WTC11 (cell line): Measurements from ENCODE around the gene FBXO9. TPM values are rescaled to one million over a fixed set of nuclear protein-coding genes. Genes with fewer than 3 reads are reported as not detected.

Experiments used
- ATAC-seq: fragments of 200-7000 bp; cut with Tn5 transposase; 2 replicates; pipeline ENCODE4 v1.10.0; 2021; ENCODE audit warnings: mild to moderate bottlenecking, moderate library complexity
- CTCF ChIA-PET: fragments of 300-600 bp; sonication (Branson Sonifier 250); formaldehyde crosslinking; loops from one replicate; lab custom pipeline; 2021; ENCODE audit warnings: antibody characterized with exemption; lab: Charles Lee
- POLR2A ChIA-PET: fragments of 350-600 bp; sonication (Branson Sonifier 250); formaldehyde crosslinking; loops from one replicate; lab custom pipeline; 2021; ENCODE audit warnings: antibody characterized with exemption; lab: Charles Lee
- DNase-seq: peaks from one replicate; pipeline ENCODE4 v3.0.0; 2021; ENCODE audit warnings: low spot score
- H3K27ac Mint-ChIP-seq: 2 replicates; pipeline ENCODE4 v1.8.0; 2021; ENCODE audit warnings: mixed read lengths
- H3K27me3 Mint-ChIP-seq: 2 replicates; pipeline ENCODE4 v1.8.0; 2021; ENCODE audit warnings: low read depth, mild to moderate bottlenecking, moderate library complexity, mixed read lengths
- H3K36me3 Mint-ChIP-seq: 2 replicates; pipeline ENCODE4 v1.8.0; 2021; ENCODE audit warnings: mixed read lengths
- H3K4me1 Mint-ChIP-seq: 2 replicates; pipeline ENCODE4 v1.8.0; 2022; ENCODE audit warnings: mixed read lengths
- H3K4me3 Mint-ChIP-seq: 2 replicates; pipeline ENCODE4 v1.8.0; 2021; ENCODE audit warnings: mild to moderate bottlenecking, moderate library complexity, mixed read lengths
- H3K9me3 Mint-ChIP-seq: 2 replicates; pipeline ENCODE4 v1.8.0; 2021; ENCODE audit warnings: mixed read lengths
- ATF6 ChIP-seq: sonication (generic); formaldehyde crosslinking; IDR thresholded peaks from 2 replicates; pipeline ENCODE4 v1.8.1; 2023; ENCODE audit warnings: mild to moderate bottlenecking, missing genetic modification reagents
- NFE2L1 ChIP-seq: sonication (generic); formaldehyde crosslinking; IDR thresholded peaks from 2 replicates; pipeline ENCODE4 v1.8.1; 2023; ENCODE audit warnings: missing genetic modification reagents
- NFYB ChIP-seq: sonication (generic); formaldehyde crosslinking; conservative IDR thresholded peaks from 2 replicates; pipeline ENCODE4 v1.8.0; 2022; ENCODE audit warnings: low read depth, missing genetic modification reagents
- OVOL2 ChIP-seq: fragments of 250-450 bp; sonication (Bioruptor Pico); IDR thresholded peaks from 2 replicates; pipeline ENCODE4 v1.9.0; 2021; ENCODE audit warnings: mild to moderate bottlenecking, borderline replicate concordance
- PRRX2 ChIP-seq: fragments of 250-450 bp; sonication (Bioruptor Pico); IDR thresholded peaks from 2 replicates; pipeline ENCODE4 v1.8.0; 2021; ENCODE audit warnings: mild to moderate bottlenecking
- ZNF281 ChIP-seq: sonication (generic); formaldehyde crosslinking; IDR thresholded peaks from 2 replicates; pipeline ENCODE4 v1.8.0; 2023; ENCODE audit warnings: mild to moderate bottlenecking, missing genetic modification reagents
- ZNF671 ChIP-seq: fragments of 250-450 bp; sonication (Bioruptor Pico); IDR thresholded peaks from 2 replicates; pipeline ENCODE4 v1.8.0; 2021; ENCODE audit warnings: mild to moderate bottlenecking
- total RNA-seq: library from RNA; stranded (reverse); gene quantifications from 3 replicates; pipeline ENCODE4 v1.2.3, GENCODE V29; 2021
- TF ChIP-seq, protein P1 (sequence below): sonication (generic); formaldehyde crosslinking; conservative IDR thresholded peaks from 2 replicates; pipeline ENCODE4 v1.8.1; 2023; ENCODE audit warnings: mild to moderate bottlenecking, low read depth, missing genetic modification reagents, moderate library complexity
- TF ChIP-seq, protein P2 (sequence below): fragments of 250-450 bp; sonication (Bioruptor Pico); IDR thresholded peaks from 2 replicates; pipeline ENCODE4 v1.9.0; 2021; ENCODE audit warnings: mild to moderate bottlenecking, borderline replicate concordance
- TF ChIP-seq, protein P3 (sequence below): fragments of 250-450 bp; sonication (Bioruptor Pico); IDR thresholded peaks from 2 replicates; pipeline ENCODE4 v2.1.2; 2022; ENCODE audit warnings: mild to moderate bottlenecking, moderate library complexity
- TF ChIP-seq, protein P4 (sequence below): fragments of 250-450 bp; sonication (Bioruptor Pico); IDR thresholded peaks from 2 replicates; pipeline ENCODE4 v1.9.0; 2021; ENCODE audit warnings: moderate library complexity, mild to moderate bottlenecking, inconsistent platforms, borderline replicate concordance
- TF ChIP-seq, protein P5 (sequence below): sonication (generic); formaldehyde crosslinking; IDR thresholded peaks from 2 replicates; pipeline ENCODE4 v1.8.1; 2022; ENCODE audit warnings: mild to moderate bottlenecking, moderate library complexity, missing genetic modification reagents

Gene FBXO9
- total RNA-seq, 1 experiment from 2014 or later: 54.4 TPM

DNA sequence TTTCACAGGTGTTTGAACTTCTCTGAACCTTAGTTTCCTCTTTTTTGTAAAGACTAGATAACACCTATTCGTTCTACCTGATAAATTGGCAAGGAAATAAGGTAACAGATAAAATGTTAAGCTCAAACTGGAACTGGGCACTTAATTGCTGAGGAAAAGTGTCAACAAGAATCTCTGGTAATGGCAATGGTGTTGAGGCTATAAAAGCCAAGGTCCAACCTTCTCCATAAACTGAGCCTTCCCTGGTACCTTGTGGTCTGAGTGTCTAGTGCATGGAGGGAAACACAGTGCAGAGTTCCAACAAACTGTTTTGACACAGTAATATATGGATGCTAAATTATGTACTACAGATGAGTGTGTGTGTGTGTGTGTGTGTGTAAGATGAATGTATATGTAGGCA, 36.7 kb upstream of the FBXO9 start:
- Mint-ChIP-seq H3K36me3 (peaks cover 26% of the 10 kb centered on the region), H3K27me3 (no peaks in the 10 kb centered on the region), H3K9me3 (no peaks in the 10 kb centered on the region), H3K4me3 (no peak overlapping the region), H3K4me1 (0 out of 2 replicates have a peak, but pooled peaks cover 2% of the 10 kb centered on the region), H3K27ac (no peak overlapping the region)
- no peak for DNase-seq
- POLR2A ChIA-PET: no interaction called here
- TF ChIP-seq NFE2L1 (CRISPR knock-in tag) (no peak), ZNF671 (CRISPR knock-in tag) (no peak), ZNF281 (no peak), PRRX2 (no peak), OVOL2 (CRISPR knock-in tag) (no peak), NFYB (CRISPR knock-in tag) (no peak), ATF6 (CRISPR knock-in tag) (no peak)
- TF ChIP-seq, protein P1, sequence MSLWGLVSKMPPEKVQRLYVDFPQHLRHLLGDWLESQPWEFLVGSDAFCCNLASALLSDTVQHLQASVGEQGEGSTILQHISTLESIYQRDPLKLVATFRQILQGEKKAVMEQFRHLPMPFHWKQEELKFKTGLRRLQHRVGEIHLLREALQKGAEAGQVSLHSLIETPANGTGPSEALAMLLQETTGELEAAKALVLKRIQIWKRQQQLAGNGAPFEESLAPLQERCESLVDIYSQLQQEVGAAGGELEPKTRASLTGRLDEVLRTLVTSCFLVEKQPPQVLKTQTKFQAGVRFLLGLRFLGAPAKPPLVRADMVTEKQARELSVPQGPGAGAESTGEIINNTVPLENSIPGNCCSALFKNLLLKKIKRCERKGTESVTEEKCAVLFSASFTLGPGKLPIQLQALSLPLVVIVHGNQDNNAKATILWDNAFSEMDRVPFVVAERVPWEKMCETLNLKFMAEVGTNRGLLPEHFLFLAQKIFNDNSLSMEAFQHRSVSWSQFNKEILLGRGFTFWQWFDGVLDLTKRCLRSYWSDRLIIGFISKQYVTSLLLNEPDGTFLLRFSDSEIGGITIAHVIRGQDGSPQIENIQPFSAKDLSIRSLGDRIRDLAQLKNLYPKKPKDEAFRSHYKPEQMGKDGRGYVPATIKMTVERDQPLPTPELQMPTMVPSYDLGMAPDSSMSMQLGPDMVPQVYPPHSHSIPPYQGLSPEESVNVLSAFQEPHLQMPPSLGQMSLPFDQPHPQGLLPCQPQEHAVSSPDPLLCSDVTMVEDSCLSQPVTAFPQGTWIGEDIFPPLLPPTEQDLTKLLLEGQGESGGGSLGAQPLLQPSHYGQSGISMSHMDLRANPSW (CRISPR knock-in tag): no peak
- TF ChIP-seq, protein P2, sequence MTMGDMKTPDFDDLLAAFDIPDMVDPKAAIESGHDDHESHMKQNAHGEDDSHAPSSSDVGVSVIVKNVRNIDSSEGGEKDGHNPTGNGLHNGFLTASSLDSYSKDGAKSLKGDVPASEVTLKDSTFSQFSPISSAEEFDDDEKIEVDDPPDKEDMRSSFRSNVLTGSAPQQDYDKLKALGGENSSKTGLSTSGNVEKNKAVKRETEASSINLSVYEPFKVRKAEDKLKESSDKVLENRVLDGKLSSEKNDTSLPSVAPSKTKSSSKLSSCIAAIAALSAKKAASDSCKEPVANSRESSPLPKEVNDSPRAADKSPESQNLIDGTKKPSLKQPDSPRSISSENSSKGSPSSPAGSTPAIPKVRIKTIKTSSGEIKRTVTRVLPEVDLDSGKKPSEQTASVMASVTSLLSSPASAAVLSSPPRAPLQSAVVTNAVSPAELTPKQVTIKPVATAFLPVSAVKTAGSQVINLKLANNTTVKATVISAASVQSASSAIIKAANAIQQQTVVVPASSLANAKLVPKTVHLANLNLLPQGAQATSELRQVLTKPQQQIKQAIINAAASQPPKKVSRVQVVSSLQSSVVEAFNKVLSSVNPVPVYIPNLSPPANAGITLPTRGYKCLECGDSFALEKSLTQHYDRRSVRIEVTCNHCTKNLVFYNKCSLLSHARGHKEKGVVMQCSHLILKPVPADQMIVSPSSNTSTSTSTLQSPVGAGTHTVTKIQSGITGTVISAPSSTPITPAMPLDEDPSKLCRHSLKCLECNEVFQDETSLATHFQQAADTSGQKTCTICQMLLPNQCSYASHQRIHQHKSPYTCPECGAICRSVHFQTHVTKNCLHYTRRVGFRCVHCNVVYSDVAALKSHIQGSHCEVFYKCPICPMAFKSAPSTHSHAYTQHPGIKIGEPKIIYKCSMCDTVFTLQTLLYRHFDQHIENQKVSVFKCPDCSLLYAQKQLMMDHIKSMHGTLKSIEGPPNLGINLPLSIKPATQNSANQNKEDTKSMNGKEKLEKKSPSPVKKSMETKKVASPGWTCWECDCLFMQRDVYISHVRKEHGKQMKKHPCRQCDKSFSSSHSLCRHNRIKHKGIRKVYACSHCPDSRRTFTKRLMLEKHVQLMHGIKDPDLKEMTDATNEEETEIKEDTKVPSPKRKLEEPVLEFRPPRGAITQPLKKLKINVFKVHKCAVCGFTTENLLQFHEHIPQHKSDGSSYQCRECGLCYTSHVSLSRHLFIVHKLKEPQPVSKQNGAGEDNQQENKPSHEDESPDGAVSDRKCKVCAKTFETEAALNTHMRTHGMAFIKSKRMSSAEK (CRISPR knock-in tag): no peak
- TF ChIP-seq, protein P3, sequence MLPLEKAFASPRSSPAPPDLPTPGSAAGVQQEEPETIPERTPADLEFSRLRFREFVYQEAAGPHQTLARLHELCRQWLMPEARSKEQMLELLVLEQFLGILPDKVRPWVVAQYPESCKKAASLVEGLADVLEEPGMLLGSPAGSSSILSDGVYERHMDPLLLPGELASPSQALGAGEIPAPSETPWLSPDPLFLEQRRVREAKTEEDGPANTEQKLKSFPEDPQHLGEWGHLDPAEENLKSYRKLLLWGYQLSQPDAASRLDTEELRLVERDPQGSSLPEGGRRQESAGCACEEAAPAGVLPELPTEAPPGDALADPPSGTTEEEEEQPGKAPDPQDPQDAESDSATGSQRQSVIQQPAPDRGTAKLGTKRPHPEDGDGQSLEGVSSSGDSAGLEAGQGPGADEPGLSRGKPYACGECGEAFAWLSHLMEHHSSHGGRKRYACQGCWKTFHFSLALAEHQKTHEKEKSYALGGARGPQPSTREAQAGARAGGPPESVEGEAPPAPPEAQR (CRISPR knock-in tag): no peak
- TF ChIP-seq, protein P4, sequence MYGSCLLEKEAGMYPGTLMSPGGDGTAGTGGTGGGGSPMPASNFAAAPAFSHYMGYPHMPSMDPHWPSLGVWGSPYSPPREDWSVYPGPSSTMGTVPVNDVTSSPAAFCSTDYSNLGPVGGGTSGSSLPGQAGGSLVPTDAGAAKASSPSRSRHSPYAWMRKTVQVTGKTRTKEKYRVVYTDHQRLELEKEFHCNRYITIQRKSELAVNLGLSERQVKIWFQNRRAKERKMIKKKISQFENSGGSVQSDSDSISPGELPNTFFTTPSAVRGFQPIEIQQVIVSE (CRISPR knock-in tag): no peak
- TF ChIP-seq, protein P5, sequence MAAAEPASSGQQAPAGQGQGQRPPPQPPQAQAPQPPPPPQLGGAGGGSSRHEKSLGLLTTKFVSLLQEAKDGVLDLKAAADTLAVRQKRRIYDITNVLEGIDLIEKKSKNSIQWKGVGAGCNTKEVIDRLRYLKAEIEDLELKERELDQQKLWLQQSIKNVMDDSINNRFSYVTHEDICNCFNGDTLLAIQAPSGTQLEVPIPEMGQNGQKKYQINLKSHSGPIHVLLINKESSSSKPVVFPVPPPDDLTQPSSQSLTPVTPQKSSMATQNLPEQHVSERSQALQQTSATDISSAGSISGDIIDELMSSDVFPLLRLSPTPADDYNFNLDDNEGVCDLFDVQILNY: no peak
- no peak for ATAC-seq
- CTCF ChIA-PET: no interaction called here
